Measurements from ENCODE around the gene MOB2. TPM values are rescaled to one million over a fixed set of nuclear protein-coding genes. Genes with fewer than 3 reads are reported as not detected.

MOB2 gene
- total and polyA plus RNA-seq, 7 donors = 44.5 to 75.1 (median 58.1) TPM

- Histone ChIP-seq H3K27ac (no peak overlapping the region), H3K27me3 (ENCODE audit: insufficient read depth in 3 of 3, low read length in 2 of 3) (no peaks in the 10 kb centered on the region), H3K4me3 (no peak overlapping the region), H3K36me3 (ENCODE audit: insufficient read depth in 1 of 2, low read depth in 1 of 2) (peaks cover 0 to 74% of the 10 kb centered on the region in 2 donors), H3K9me3 (no peaks in the 10 kb centered on the region), H3K4me1 (peaks cover 26% of the 10 kb centered on the region)
- no peak for ATAC-seq
- intact Hi-C loops (cut with DNase I) = no loop called here
- WGBS, 3 donors = 71 to 87% (median 81%) methylated on average over 8 to 9 of the region's 9 CpGs
- DNase-seq = peak; percentile 12 to 51
- TF ChIP-seq, protein P1, sequence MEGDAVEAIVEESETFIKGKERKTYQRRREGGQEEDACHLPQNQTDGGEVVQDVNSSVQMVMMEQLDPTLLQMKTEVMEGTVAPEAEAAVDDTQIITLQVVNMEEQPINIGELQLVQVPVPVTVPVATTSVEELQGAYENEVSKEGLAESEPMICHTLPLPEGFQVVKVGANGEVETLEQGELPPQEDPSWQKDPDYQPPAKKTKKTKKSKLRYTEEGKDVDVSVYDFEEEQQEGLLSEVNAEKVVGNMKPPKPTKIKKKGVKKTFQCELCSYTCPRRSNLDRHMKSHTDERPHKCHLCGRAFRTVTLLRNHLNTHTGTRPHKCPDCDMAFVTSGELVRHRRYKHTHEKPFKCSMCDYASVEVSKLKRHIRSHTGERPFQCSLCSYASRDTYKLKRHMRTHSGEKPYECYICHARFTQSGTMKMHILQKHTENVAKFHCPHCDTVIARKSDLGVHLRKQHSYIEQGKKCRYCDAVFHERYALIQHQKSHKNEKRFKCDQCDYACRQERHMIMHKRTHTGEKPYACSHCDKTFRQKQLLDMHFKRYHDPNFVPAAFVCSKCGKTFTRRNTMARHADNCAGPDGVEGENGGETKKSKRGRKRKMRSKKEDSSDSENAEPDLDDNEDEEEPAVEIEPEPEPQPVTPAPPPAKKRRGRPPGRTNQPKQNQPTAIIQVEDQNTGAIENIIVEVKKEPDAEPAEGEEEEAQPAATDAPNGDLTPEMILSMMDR (IDR thresholded peaks at IDR 0.05) = no peak
Measured at GRCh38 chr11:1478544-1478943, 8.0 kb downstream of the MOB2 start.

DNA sequence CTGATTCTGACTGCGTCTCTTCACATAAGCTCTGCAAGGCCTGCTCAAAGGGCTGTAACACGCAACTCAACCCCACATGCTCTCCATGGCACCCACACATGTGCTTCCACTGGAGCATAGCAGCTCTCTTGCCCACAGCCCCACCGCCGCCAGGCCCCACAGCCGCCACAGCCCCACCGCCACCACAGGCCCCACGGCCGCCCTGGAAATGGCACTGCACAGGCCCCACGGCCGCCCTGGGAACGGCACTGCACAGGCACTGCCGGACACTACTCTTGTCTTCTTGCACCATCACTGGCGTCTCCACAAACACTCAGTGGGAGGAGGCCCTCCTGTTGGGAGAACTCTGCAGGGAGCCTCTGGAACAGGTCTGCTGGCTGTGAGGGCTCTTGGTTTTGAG, 8.6 kb downstream of the MOB2 start:
- no peaks in the 10 kb centered on the region for H3K9me3 ChIP-seq
- no peak overlapping the region for H3K27ac ChIP-seq
- TF ChIP-seq, protein P1 (IDR thresholded peaks at IDR 0.05) = no peak
- peaks cover 20% of the 10 kb centered on the region for H3K4me1 ChIP-seq
- H3K27me3 ChIP-seq (ENCODE audit: insufficient read depth in 3 of 3, low read length in 2 of 3) = no peaks in the 10 kb centered on the region
- ATAC-seq (no peak), DNase-seq (peak in 1 of 2 donors; percentile 30)
- H3K36me3 ChIP-seq (ENCODE audit: insufficient read depth in 1 of 2, low read depth in 1 of 2) = peaks cover 0 to 80% of the 10 kb centered on the region in 2 donors
- 95 to 96% (median 95%) methylated on average over 13 of the region's 13 CpGs for WGBS, 3 donors
- H3K4me3 ChIP-seq = no peak overlapping the region
- intact Hi-C loops (cut with DNase I) = no loop called here

DNA sequence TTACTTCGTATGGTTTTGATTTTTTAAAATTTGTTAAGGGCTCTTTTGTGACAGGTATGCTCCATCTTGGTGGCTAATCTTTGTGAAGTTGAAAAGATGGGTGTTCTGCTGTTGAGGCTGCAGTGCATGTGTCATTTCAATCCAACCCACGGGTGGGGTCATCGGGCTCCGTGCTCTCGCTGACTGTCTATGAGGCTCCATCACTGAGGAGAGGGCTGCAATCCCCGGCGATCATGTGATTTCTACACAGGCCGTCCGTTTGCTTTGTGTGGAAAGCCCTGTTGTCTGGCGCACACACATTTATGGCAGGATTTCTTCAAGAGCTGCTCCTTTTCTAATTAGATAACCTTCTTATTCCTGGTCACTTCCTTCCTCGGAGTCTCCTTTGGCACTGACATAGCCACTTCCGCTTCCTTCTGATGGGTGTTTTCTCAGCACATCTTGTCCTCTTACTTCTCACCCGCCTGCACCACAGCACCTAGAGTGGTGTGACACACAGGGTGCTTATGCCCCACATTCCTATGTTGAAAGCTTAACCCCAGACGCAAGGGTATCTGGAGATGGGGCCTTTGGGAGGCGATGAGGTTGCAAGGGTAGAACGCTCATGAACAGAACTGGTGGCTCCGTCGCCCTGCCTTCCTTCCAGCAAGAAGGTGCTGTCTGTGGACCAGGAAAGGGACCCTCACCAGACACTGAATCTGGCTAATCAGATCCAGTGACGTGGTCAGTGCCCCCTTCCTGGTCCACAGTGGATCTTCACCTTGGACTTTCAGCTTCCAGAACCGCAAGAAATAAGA, 9.4 kb downstream of the MOB2 start:
- peak in 1 of 2 donors; percentile 27 for DNase-seq
- 83 to 85% (median 83%) methylated on average over 20 of the region's 20 CpGs for WGBS, 3 donors
- H3K27me3 ChIP-seq (ENCODE audit: insufficient read depth in 3 of 3, low read length in 2 of 3) = no peaks in the 10 kb centered on the region
- H3K4me1 ChIP-seq = peaks cover 12% of the 10 kb centered on the region
- H3K36me3 ChIP-seq (ENCODE audit: insufficient read depth in 1 of 2, low read depth in 1 of 2) = peaks cover 0 to 87% of the 10 kb centered on the region in 2 donors
- intact Hi-C loops (cut with DNase I) = no loop called here
- H3K27ac ChIP-seq = no peak overlapping the region
- no peaks in the 10 kb centered on the region for H3K9me3 ChIP-seq
- H3K4me3 ChIP-seq = no peak overlapping the region
- TF ChIP-seq, protein P1 (IDR thresholded peaks at IDR 0.05) = no peak
- ATAC-seq = no peak

GRCh38 chr11:1475841-1476240, 10.7 kb downstream of the MOB2 start:
- no peak overlapping the region for H3K27ac ChIP-seq
- TF ChIP-seq, protein P1 (IDR thresholded peaks at IDR 0.05) = no peak
- H3K36me3 ChIP-seq (ENCODE audit: insufficient read depth in 1 of 2, low read depth in 1 of 2) = peaks cover 0 to 97% of the 10 kb centered on the region in 2 donors
- 89 to 90% (median 90%) methylated on average over 12 of the region's 12 CpGs for WGBS, 3 donors
- DNase-seq (no peak), ATAC-seq (no peak)
- no peak overlapping the region for H3K4me3 ChIP-seq
- H3K27me3 ChIP-seq (ENCODE audit: insufficient read depth in 3 of 3, low read length in 2 of 3) = no peaks in the 10 kb centered on the region
- intact Hi-C loops (cut with DNase I) = no loop called here
- no peaks in the 10 kb centered on the region for H3K9me3 ChIP-seq
- peaks cover 2% of the 10 kb centered on the region for H3K4me1 ChIP-seq

All from psoas muscle (tissue), 8 donors.